GM18520 (cell line): ENCODE data around the gene BUB1B.

Experiments
- ATAC-seq: cut with Tn5 transposase; IDR thresholded peaks from one replicate; pipeline ENCODE4 v1.9.1; 2021; ENCODE audit not compliant: unreplicated experiment

Gene BUB1B

GRCh38 chr15:40239404-40239692 lies 78.5 kb downstream of the BUB1B start:
- no peak for ATAC-seq

GRCh38 chr15:40239693-40240618 lies 79.1 kb downstream of the BUB1B start:
- ATAC-seq = no peak

DNA sequence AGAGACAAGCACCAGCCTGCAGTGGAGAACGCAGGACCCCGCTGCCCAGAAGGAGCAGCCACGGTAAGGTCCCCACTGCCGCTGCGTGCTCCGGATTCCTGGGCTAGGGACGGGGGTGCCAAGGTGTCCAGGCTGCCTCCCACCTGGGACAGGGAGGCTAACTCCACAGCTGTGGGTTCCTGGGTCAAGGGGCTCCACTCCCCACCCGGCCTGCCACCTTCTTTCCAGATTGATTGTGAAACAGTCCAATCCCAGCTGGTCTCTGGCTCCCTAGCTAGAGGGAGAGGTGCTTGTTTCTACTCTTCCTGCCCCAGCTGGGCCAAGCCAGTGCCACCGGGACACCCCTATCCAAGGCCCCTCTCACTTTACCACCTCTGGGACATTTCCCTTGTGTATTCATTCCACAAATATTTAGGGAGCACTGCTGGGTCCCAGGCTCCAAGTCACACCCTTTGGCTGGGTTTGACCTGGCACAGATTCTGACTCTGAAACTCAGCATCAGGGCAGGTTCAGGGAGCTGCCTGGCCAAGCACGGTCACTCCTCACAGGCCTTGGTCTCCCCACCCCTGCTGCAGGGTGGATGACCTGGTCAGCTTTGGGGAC lies 79.9 kb downstream of the BUB1B start:
- no peak for ATAC-seq

- no peak for ATAC-seq
These were observed 80.7 kb downstream of the BUB1B start for GRCh38 chr15:40241269-40242212.

- ATAC-seq = no peak
These were observed 81.3 kb downstream of the BUB1B start for GRCh38 chr15:40242213-40242599.

GRCh38 chr15:40242601-40243000 lies 81.7 kb downstream of the BUB1B start:
- ATAC-seq = no peak

- ATAC-seq = no peak
These were observed 82.4 kb downstream of the BUB1B start for GRCh38 chr15:40243126-40243810.

DNA sequence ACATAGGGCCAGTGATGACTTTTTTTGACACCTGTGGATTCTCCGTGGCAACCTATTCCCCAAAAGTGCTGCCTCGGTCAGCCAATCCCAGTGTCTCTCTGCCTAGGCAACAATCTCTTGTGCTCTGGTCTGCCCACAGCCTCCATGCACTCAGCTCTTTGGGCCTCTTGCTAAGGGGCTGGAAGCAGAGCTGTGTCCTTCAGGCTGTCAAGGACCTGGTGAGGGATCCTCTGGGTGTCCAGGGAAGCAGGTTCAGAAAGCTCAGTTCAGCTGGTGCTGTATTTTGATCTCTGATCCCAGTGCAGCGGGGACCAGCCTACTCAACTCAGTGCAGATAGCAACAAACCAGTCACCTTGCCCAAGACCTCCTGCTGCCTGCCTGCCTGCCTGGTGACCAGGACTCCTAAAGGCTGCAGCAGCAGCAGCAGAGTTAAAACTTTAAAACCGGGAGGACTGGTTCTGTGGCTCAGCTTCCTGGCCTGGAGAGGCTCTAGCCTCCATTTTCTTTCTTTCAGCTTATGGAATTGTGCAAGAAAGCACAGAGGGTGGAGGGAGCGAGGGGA lies 84.2 kb downstream of the BUB1B start:
- ATAC-seq = no peak

DNA sequence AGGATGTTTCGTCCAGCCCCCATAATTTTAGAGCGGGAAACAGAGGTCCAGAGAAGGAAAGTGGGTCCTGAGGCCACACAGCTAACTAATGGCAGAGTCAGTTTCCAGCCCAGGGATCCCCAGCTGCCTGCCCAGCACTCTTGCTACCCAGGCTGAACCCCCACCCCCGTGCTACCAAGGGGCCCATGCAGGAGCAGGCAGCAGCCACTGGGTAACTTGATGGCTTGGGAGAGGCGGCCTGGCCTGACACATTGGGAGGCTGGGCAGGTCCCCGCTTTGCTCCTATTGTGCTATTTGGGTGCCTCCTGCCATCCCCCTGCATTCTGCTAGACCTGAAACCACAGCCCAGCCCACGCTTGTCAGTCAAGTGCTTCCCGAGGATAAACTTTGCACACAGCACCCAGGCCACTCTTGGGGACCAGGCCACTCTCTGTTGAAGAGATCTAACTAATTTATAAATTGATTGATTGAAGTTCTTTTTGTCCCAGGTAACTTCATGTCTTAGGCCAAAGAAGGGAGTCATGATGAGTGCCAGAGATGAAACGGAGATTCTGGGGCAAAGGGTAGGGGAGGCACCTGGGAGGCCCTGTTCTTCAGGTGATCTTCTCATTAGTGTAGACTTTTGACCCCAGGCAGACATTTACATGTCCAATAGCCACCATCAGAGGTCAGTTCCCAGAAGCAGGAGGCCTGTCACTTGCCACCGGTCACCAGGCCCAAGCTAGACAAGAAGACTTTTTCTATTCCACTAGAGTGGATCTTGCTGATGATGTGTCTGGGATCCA lies 85.0 kb downstream of the BUB1B start:
- no peak for ATAC-seq

DNA sequence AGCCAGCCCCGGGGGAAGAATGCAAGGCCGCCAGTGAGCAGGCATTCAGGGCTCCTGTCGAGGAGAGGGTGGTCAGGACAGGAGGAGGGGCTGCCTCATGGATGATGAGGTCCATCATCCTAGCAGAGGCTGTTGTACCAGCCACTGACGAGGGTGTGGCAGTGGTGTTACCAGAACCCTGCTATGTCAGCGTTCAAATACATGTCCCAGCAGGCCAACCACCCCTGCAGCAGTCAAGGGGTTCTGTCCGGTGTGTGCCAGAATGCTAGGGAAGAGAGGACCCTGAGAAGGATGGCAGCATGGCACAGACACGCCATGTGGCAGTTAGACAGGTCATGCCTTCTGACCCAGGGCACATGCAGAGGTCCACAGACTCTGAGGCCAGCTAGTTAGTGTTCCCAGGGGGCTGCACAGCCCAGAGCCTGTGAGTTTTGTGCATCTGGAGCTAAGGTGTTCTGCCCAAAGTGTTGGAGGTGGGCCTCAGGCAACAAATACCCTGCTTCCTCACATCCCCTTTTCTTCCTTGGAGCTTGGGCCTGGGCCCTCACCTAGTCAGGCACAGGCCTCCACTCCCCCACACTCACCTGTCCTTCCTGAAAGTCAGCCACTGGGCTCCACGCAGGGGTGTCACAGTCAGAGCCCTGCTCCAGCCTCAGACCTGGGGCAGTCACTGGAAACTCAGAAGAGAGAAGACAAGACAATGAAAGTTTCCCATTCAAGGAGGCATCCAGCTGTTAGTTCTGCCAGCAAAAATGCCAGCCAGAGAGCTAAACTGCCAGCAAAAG lies 85.8 kb downstream of the BUB1B start:
- no peak for ATAC-seq

DNA sequence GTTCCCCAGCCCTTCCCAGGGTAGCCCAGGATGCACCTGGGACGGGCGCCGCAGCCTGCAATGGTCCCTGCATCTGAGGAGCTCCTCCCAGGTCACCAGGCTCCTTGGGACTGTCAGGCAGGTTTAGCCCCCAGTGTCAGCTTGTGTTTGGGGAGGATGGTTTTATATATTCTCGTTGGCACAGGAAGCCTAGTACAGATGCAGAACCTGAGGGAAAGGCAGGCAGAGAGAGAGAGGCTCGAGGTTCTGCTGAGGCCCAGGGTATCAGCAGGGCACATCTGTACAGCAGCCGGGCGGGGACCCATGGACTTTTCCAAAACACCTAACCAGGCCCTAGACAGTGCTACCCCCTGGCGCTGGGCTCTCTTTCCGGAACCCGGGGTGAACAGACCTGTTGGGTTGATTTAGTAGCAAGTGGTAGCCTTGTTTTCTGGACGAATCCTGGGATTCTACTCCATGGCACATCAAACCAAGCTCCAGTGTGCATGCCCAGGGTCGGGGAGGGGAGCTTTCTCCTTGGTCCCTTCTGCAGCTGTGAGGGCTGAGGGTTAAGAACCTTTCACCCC lies 86.6 kb downstream of the BUB1B start:
- no peak for ATAC-seq

- no peak for ATAC-seq
These were observed 87.3 kb downstream of the BUB1B start for GRCh38 chr15:40248006-40248783.

GRCh38 chr15:40249477-40250303 lies 88.8 kb downstream of the BUB1B start:
- ATAC-seq = no peak

DNA sequence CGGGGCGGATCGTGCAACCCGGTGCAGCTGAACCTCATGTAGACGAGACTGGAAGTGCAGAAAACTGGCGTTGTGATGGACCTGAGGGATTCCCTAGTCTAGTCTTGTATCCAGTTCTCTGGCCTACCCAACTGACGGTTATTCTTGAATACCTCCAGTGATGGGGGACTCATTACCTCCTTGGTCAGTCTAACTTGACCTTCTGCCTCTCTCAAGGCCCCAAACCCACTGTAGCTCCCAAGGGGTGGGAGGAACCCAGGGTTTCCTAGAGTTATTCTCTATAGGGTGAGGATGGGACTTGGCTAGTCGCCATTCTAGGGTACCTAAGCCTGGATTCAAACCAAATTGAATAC lies 89.4 kb downstream of the BUB1B start:
- ATAC-seq = no peak

DNA sequence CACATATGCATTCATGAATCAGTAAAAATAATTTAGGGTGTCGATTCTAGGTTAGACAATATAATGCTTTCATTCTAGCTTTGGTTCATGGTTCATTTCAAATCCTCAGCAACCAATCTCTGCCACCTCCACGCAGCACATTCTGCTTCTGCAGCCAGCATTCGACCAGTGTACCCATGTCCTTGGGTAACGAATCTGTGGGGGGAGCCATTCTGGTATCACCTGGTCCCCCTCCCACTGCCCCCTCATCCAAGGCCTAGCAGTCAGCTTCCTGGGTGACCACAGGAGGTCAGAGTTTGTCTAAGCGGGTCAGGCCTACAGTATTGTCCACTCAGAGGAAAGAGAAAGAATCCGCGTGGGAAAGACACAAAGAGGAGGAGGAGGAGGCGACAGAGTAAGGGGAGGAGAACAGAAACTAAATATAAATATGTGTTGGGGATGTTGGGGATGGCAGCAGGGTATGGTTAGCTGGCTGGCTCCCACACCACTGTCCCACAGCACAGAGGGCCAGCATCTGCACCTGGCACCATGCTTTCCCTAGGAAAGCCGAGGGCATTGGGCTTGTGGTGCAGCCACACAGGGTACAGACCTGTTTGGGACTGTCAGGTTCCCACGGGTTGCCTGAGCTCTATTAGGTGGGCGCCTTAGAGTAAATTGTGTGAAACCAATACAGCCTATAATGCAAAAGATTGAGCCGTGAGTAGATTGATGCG lies 90.1 kb downstream of the BUB1B start:
- no peak for ATAC-seq

- ATAC-seq = no peak
These were observed 90.7 kb downstream of the BUB1B start for GRCh38 chr15:40251486-40252140.
